ENCODE results near the gene AGMO. TPM values are rescaled to one million over a fixed set of nuclear protein-coding genes. Genes with fewer than 3 reads are reported as not detected.

The AGMO gene
- total and polyA plus RNA-seq, 12 donors, result 0.05 to 0.34 (median 0.15) TPM; not detected in 7

GRCh38 chr7:15228831-15229230 lies 333.0 kb downstream of the AGMO start:
- DNase-seq, result no peak
- 60 to 68% (median 64%) methylated on average over 3 of the region's 3 CpGs for WGBS, 4 donors
- H3K4me3 ChIP-seq, result no peak overlapping the region
- H3K36me3 ChIP-seq (replicated peaks in 1 of 2), result no peaks in the 10 kb centered on the region
- TF ChIP-seq CTCF (IDR thresholded peaks at IDR 0.05) (no peak), POLR2A (IDR thresholded peaks at IDR 0.05) (no peak)
- H3K27me3 ChIP-seq, result no peaks in the 10 kb centered on the region
- H3K27ac ChIP-seq, result no peak overlapping the region
- intact Hi-C loops (cut with DNase I), result no loop called here
- H3K9me3 ChIP-seq (replicated peaks in 1 of 3), result no peaks in the 10 kb centered on the region
- H3K4me1 ChIP-seq (replicated peaks in 1 of 2), result no peaks in the 10 kb centered on the region

DNA sequence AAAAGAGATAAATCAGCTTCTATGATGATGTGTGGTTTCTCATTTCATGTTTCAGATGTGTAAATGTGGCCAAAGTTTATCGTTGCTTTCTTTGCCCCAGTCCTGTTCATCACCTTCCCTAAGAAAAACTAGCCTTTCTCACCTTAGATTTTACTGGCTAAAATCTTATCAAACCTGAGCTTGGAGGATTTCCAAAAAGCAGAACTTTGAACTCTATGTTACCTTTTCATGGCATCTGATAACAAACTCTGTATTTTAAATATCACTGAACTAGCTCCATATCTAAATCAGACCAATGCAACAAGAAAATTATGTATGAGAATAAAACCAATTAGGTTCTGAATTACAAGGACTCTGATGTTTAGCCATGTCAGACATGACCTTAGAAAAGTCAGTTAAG lies 335.8 kb downstream of the AGMO start:
- 66 to 73% (median 69%) methylated on average over 1 of the region's 1 CpG for WGBS, 4 donors
- DNase-seq, result no peak
- Histone ChIP-seq H3K4me3 (no peak overlapping the region), H3K4me1 (replicated peaks in 1 of 2) (no peaks in the 10 kb centered on the region), H3K36me3 (replicated peaks in 1 of 2) (no peaks in the 10 kb centered on the region), H3K27ac (no peak overlapping the region), H3K9me3 (replicated peaks in 1 of 3) (no peaks in the 10 kb centered on the region), H3K27me3 (no peaks in the 10 kb centered on the region)
- TF ChIP-seq CTCF (IDR thresholded peaks at IDR 0.05) (no peak), POLR2A (IDR thresholded peaks at IDR 0.05) (no peak)
- intact Hi-C loops (cut with DNase I), result no loop called here

GRCh38 chr7:15219758-15220157 lies 342.1 kb downstream of the AGMO start:
- 27 to 67% (median 40%) methylated on average over 1 of the region's 1 CpG for WGBS, 4 donors
- no peaks in the 10 kb centered on the region for H3K9me3 ChIP-seq (replicated peaks in 1 of 3)
- no peak overlapping the region for H3K27ac ChIP-seq
- intact Hi-C loops (cut with DNase I), result no loop called here
- no peaks in the 10 kb centered on the region for H3K27me3 ChIP-seq
- no peak for TF ChIP-seq CTCF (IDR thresholded peaks at IDR 0.05)
- no peak for TF ChIP-seq POLR2A (IDR thresholded peaks at IDR 0.05)
- DNase-seq, result no peak
- H3K4me3 ChIP-seq, result no peak overlapping the region
- H3K4me1 ChIP-seq (replicated peaks in 1 of 2), result no peaks in the 10 kb centered on the region
- no peaks in the 10 kb centered on the region for H3K36me3 ChIP-seq (replicated peaks in 1 of 2)

DNA sequence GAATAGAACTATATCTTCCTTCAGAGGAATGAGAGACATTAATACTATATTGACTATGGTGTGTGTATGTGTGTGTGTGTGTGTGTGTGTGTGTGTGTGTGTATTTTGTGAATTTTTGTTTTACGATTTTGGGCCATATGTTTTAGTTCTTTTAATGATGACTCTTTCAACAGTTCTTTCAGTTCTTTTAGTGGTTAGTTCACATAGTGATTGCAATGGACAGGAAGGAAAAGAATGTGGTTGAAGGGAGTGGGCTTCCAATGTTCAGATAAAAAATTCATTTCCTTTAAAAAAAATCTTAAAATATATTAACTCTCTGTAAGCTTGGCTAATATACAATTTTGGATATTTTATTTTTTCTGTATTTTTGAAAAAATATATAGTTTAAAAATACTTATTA lies 343.6 kb downstream of the AGMO start:
- TF ChIP-seq POLR2A (IDR thresholded peaks at IDR 0.05) (no peak), CTCF (IDR thresholded peaks at IDR 0.05) (no peak)
- 57 to 73% (median 67%) methylated on average over 1 of the region's 1 CpG for WGBS, 4 donors
- no peaks in the 10 kb centered on the region for H3K27me3 ChIP-seq
- no peaks in the 10 kb centered on the region for H3K36me3 ChIP-seq (replicated peaks in 1 of 2)
- H3K9me3 ChIP-seq (replicated peaks in 1 of 3), result no peaks in the 10 kb centered on the region
- H3K27ac ChIP-seq, result no peak overlapping the region
- H3K4me3 ChIP-seq, result no peak overlapping the region
- no peaks in the 10 kb centered on the region for H3K4me1 ChIP-seq (replicated peaks in 1 of 2)
- no peak for DNase-seq
- intact Hi-C loops (cut with DNase I), result no loop called here
